Activated CD4-positive, alpha-beta T cell treated with anti-CD3 and anti-CD28 coated beads, Interleukin-2, amount 50 U/mL, for 48 hours (primary cell): ENCODE data around the gene PRIMPOL.

Experiments
- DNase-seq, 2 experiments: peaks; one replicate each; pipeline ENCODE4 v3.0.0-alpha.2; 2020

PRIMPOL gene

GRCh38 chr4:184668511-184669114 lies 19.1 kb downstream of the PRIMPOL start:
- no peak for DNase-seq

- DNase-seq, result no peak
Observed at GRCh38 chr4:184669251-184669650, 19.7 kb downstream of the PRIMPOL start.

DNA sequence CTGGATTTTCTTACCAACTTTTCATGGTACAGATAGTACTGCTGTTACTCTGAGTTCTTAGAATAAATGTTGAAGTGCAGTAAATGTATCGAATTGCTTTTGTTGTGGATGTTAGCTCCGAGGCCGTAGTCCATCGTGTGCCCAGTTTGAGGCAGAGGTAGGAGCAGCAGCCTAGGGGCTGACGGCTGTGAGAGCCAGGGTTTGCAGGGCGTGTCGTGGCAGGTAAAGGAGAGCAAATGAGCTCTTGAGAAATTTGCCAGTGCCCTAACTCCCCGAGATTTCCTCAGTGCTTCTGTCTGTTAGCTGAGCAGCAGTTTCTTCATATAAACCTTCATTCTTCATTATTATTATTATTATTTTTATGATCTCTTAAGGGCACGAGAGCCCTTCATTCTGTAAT lies 21.6 kb downstream of the PRIMPOL start:
- no peak for DNase-seq

DNA sequence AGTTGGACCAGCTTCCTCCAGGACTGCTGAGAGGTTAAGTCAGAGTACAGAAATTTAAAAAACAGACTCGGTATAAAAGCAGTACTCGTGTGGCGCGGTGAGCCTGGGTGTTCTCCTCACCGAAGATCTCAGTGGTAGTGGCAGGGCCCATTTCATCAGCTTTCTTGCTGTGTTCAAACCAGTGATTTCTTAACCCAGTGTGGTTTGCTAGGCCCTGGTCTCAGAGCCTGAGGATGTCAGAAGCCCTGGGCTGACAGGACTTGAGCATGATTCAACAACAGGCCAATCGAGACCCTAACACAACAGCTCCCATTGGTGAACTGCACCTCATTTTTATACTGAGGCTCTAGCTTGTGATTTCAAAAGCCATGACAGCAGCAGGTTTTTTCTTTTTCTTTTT lies 23.2 kb downstream of the PRIMPOL start:
- DNase-seq, result no peak

- no peak for DNase-seq
Observed at GRCh38 chr4:184674011-184674410, 24.5 kb downstream of the PRIMPOL start.

GRCh38 chr4:184675018-184675417 lies 25.5 kb downstream of the PRIMPOL start:
- no peak for DNase-seq

DNA sequence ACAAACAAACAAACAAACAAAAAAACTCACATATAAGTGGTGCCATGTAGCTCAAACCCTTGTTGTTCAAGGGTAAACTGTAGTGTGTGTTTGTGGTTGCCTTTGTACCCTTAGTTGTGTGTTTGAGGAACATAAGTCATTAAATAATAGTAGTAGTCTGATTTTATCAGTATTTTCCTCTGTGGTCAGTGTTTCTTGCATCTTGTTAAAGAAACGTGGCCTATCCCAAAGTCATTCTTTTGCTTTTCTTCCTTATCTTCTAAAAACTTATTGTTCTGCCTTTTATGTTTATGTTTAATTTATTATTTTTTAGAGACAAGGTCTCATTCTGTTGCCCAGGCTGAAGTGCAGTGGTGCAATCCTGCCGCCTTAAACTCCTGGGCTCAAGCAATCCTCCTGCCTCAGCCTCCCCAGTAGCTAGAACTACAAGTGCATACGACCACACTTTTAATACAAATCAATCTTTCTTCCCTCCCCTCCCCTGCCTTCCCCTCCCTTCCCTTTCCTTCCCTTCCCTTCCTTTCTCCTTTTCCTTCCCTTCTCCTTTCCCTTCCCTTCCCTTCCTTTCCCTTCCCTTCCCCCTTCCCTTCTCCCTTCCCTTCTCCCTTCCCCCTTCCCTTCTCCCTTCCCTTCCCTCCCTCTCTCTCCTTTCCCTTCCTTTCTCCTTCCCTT lies 26.4 kb downstream of the PRIMPOL start:
- DNase-seq, result no peak

- no peak for DNase-seq
Observed at GRCh38 chr4:184680698-184681097, 31.2 kb downstream of the PRIMPOL start.

DNA sequence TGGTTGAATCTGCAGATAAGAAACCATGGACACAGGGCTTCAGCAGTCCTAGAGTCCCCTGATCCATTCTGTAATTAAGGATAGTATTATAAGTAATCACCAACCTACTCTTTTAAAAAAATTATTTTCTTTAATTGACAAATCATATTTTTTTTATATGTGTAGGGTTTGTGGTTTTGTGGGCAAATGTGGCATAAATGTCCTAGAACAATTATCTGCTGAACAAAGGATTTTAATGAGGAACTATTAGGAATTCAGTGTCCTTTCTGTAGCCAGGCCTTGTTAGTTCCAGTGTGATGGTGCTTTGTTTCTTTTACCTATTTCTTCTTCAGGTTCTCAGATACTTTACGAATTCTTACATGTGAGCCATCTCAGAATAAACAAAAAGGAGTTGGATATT lies 32.4 kb downstream of the PRIMPOL start:
- DNase-seq, result no peak

- no peak for DNase-seq
Observed at GRCh38 chr4:184684491-184685189, 35.1 kb downstream of the PRIMPOL start.

DNA sequence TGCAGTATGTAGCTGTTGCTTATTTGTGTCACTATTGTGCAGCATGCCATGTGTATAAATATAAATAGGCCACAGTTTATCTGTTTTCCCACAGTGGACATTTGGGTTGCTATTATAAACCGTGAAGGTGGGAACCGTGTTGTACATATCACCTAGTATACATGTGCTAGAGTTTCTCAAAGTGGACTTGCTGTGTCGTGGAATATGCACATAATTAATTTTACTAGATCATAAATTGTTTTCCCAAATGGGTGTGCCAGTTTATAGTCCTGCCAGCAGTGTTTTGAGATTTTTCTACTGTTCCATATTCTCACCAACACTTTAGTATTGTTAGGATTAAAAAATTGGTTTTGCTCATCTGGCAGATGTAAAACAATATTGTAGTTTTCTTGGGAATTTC lies 38.5 kb downstream of the PRIMPOL start:
- DNase-seq, result no peak

- peak; percentile 22 to 32 for DNase-seq
Observed at GRCh38 chr4:184688447-184688846, 38.9 kb downstream of the PRIMPOL start.

DNA sequence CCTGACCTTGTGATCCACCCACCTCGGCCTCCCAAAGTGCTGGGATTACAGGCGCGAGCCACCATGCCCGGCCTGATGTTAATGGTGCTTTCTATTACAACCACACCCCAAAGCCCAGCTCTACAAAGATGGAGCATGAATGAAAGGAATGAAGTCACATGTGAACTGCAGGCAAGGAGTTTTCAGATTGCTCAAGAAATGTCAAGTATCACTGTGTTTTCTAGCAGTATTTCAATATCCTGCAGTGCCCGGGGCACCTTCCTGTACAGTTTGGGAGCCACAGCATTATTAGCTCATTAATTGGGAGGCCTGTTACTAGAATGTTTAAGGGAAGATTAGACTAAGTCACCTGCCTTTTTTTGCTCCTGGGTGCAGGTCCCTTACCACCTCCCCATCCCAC lies 40.1 kb downstream of the PRIMPOL start:
- DNase-seq, result no peak

GRCh38 chr4:184693056-184693455 lies 43.5 kb downstream of the PRIMPOL start:
- DNase-seq, result no peak

- no peak for DNase-seq
Observed at GRCh38 chr4:184694412-184694956, 44.9 kb downstream of the PRIMPOL start.

- DNase-seq, result no peak
Observed at GRCh38 chr4:184695178-184695896, 45.8 kb downstream of the PRIMPOL start.

- DNase-seq, result no peak
Observed at GRCh38 chr4:184697956-184698355, 48.4 kb downstream of the PRIMPOL start.

DNA sequence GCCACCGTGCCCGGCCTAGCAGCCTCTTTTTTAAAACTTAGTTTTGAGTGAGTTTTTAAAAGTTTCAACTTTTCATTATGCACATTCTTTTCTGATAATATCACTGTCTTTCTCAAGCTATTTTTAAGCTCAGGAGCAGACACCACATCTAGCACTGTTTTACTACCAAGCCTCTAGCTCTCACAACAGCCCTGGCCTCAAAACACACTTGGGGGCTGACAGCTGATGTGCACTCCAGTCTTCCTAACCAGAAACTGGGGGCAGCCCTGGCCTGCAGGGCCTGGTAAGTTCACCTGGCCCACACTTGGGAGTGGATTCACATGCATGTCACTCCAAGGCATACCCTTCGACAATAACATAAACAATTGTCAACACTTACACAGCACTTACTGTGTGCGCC lies 50.4 kb downstream of the PRIMPOL start:
- no peak for DNase-seq

DNA sequence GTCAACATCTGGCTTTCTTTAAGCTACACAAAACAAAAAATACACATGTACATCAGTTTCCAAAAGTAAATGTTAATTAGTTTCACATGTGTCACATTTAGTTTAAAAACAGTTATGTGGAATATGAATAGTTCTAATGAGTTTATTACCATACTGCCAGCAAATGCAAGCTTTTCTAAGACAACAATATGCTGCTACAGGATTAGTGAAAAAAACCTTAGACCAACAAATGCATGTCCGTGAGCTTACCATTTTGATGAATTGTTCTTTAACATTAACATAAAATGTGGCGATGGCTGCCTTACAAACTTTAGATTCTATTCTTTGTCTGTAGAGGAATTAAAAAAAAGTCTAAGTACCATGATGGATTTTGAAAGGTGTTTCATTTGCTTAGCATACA lies 52.6 kb downstream of the PRIMPOL start:
- DNase-seq, result no peak

DNA sequence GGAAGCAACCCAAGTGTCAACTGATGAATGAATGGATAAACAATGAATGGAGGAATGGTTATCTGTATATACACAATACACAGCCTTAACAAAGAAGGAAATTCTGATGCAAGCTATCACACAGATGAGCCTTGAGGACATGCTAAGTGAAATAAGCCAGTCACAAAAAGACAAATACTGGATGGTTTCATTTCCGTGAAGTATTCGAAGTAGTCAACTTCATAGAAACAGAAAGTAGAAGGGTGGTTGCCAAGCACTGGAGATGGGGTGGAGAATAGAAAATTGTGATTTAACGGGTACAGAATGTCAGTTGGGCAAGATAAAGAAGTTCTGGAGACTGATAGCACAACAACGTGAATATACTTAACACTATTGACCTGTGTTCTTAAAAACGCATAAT lies 56.2 kb downstream of the PRIMPOL start:
- no peak for DNase-seq

DNA sequence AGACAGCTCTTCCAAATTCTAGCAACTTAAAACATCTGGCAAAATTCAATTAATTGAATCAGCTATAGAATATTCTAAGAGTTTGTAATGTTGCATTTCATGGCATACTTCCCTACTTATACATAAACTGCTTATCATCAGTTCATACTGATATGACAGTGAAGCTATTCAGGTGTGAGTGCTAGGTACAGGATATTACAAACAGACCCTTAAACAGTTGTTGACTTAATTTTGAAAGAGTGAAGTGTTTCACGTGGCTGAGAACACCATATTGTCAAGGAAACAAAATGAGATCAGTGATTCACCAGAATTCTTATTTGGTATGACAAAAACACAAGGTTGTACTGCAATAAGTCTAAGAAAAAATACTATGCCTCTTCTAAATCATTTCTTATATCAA lies 56.9 kb downstream of the PRIMPOL start:
- no peak for DNase-seq

GRCh38 chr4:184712322-184712721 lies 62.8 kb downstream of the PRIMPOL start:
- DNase-seq, result no peak

DNA sequence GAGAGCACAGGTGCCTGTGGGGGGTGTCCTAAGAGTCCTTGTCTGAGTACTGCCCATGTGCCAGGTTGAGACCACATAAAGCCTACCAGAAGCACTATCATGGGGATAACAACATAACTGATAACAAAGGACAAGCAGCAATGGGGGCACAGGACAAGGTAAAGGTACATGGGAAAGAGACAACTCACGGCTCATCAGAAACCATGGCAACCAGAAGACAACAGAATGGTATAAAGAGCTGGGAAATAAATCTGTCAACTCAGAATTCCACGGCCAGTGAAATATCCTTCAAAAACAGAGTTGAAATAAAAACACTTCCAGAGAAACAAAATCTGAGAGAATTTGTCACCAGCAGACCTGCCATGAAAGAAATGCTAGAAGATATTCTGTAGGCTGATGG lies 64.3 kb downstream of the PRIMPOL start:
- no peak for DNase-seq
